GM23338 (cell line): ENCODE data around the gene SLX4IP. TPM values are rescaled to one million over a fixed set of nuclear protein-coding genes. Genes with fewer than 3 reads are reported as not detected.

ENCODE experiments used
- ATAC-seq: fragments of 200-7000 bp; cut with Tn5 transposase; 3 replicates; pipeline ENCODE4 v1.9.1; 2020
- DNase-seq: peaks from one replicate; pipeline ENCODE4 v3.0.0-alpha.2; 2015; ENCODE audit warnings: low spot score
- H2AFZ ChIP-seq: fragments of 200-600 bp; sonication (generic); 2 replicates; pipeline ENCODE4 v1.8.0; 2016; ENCODE audit warnings: antibody characterized with exemption, mild to moderate bottlenecking, moderate library complexity
- H3F3A ChIP-seq: fragments of 200-600 bp; sonication (generic); replicated peaks from 2 replicates; pipeline ENCODE4 v1.8.0; 2017; ENCODE audit warnings: antibody characterized with exemption, mixed run types, low read depth
- H3K27ac ChIP-seq: fragments of 200-600 bp; sonication (generic); 2 replicates; pipeline ENCODE4 v1.6.1; 2016; ENCODE audit warnings: low read depth
- H3K27me3 ChIP-seq: fragments of 200-600 bp; sonication (generic); 2 replicates; pipeline ENCODE4 v1.8.0; 2016; ENCODE audit warnings: mild to moderate bottlenecking, mixed run types, moderate library complexity; ENCODE audit not compliant: insufficient read depth
- H3K36me3 ChIP-seq: fragments of 200-600 bp; sonication (generic); 2 replicates; pipeline ENCODE4 v1.8.0; 2016; ENCODE audit warnings: mild to moderate bottlenecking; ENCODE audit not compliant: insufficient read depth
- H3K4me1 ChIP-seq: fragments of 200-600 bp; sonication (generic); 2 replicates; pipeline ENCODE4 v1.8.0; 2016; ENCODE audit warnings: mild to moderate bottlenecking, moderate library complexity; ENCODE audit not compliant: insufficient read depth
- H3K4me2 ChIP-seq: fragments of 200-600 bp; sonication (generic); 2 replicates; pipeline ENCODE4 v1.7.1; 2017; ENCODE audit warnings: mixed run types
- H3K4me3 ChIP-seq: fragments of 200-600 bp; sonication (generic); 2 replicates; pipeline ENCODE4 v1.6.1; 2016; ENCODE audit warnings: mixed run types
- H3K79me2 ChIP-seq: fragments of 200-600 bp; sonication (generic); replicated peaks from 2 replicates; pipeline ENCODE4 v1.8.0; 2017; ENCODE audit warnings: mild to moderate bottlenecking; ENCODE audit not compliant: insufficient read depth
- H3K9me2 ChIP-seq: fragments of 200-600 bp; sonication (generic); 2 replicates; pipeline ENCODE4 v1.8.0; 2017; ENCODE audit not compliant: insufficient read depth
- H4K20me1 ChIP-seq: fragments of 200-600 bp; sonication (generic); replicated peaks from 2 replicates; pipeline ENCODE4 v1.8.0; 2017; ENCODE audit warnings: mild to moderate bottlenecking; ENCODE audit not compliant: insufficient read depth
- H3K27ac Mint-ChIP-seq: 2 replicates; pipeline ENCODE4 v1.8.0; 2020; ENCODE audit warnings: inconsistent platforms, mild to moderate bottlenecking, moderate library complexity, mixed read lengths
- H3K27me3 Mint-ChIP-seq: 3 replicates; pipeline ENCODE4 v1.8.0; 2022; ENCODE audit warnings: low read depth, mild to moderate bottlenecking, moderate library complexity, mixed read lengths, inconsistent platforms; ENCODE audit not compliant: insufficient read depth, poor library complexity
- H3K36me3 Mint-ChIP-seq: 3 replicates; pipeline ENCODE4 v1.8.0; 2021; ENCODE audit warnings: low read depth, mild to moderate bottlenecking, inconsistent platforms, moderate library complexity, mixed read lengths
- H3K4me1 Mint-ChIP-seq: 3 replicates; pipeline ENCODE4 v1.8.0; 2020; ENCODE audit warnings: mild to moderate bottlenecking, inconsistent platforms, mixed read lengths
- H3K4me3 Mint-ChIP-seq: 3 replicates; pipeline ENCODE4 v1.8.0; 2021; ENCODE audit warnings: moderate library complexity, mild to moderate bottlenecking, inconsistent platforms, mixed read lengths
- H3K9me3 Mint-ChIP-seq: 3 replicates; pipeline ENCODE4 v1.8.0; 2020; ENCODE audit warnings: moderate library complexity, mild to moderate bottlenecking, inconsistent platforms, mixed read lengths
- CREB1 ChIP-seq: fragments of 250-450 bp; sonication (Bioruptor Pico); IDR thresholded peaks from 2 replicates; pipeline ENCODE4 v1.5.0; 2020; ENCODE audit warnings: low read depth, mild to moderate bottlenecking, moderate library complexity
- ETS1 ChIP-seq: IDR thresholded peaks from 2 replicates; pipeline ENCODE4 v1.6.1; 2016; ENCODE audit warnings: antibody characterized with exemption
- EZH2phosphoT487 ChIP-seq: fragments of 200-600 bp; sonication (generic); IDR thresholded peaks from one replicate; pipeline ENCODE4 v1.8.1; 2018; ENCODE audit warnings: antibody characterized with exemption; ENCODE audit not compliant: unreplicated experiment
- JUNB ChIP-seq: IDR thresholded peaks from one replicate; pipeline ENCODE4 v1.6.1; 2016; ENCODE audit warnings: antibody characterized with exemption; ENCODE audit not compliant: unreplicated experiment
- NANOG ChIP-seq: IDR thresholded peaks from 2 replicates; pipeline ENCODE4 v1.6.1; 2016; ENCODE audit warnings: antibody characterized with exemption, borderline replicate concordance
- POLR2AphosphoS5 ChIP-seq: IDR thresholded peaks from 2 replicates; pipeline ENCODE4 v1.6.1; 2016; ENCODE audit warnings: antibody characterized with exemption, low read depth
- REST ChIP-seq: IDR thresholded peaks from one replicate; pipeline ENCODE4 v1.6.1; 2018; ENCODE audit warnings: antibody characterized with exemption; ENCODE audit not compliant: unreplicated experiment
- STAT1 ChIP-seq: IDR thresholded peaks from one replicate; pipeline ENCODE4 v1.6.1; 2016; ENCODE audit warnings: antibody characterized with exemption; ENCODE audit not compliant: unreplicated experiment
- ZNF331 ChIP-seq: fragments of 250-450 bp; sonication (Bioruptor Pico); IDR thresholded peaks from 2 replicates; pipeline ENCODE4 v1.5.0; 2020; ENCODE audit warnings: low read depth, mild to moderate bottlenecking, moderate library complexity
- polyA plus RNA-seq: library from polyadenylated mRNA; unstranded; fragments of >200 nt; fragmentation: Nextera tagmentation; extraction: Ambion mirVana; gene quantifications from 2 replicates; pipeline ENCODE4 v1.2.1, GENCODE V29; 2016
- total RNA-seq: library from RNA; depleted of rRNA; stranded (reverse); fragments of >200 nt; shearing (Covaris generic); gene quantifications from 2 replicates; pipeline ENCODE4 v1.2.3, GENCODE V29; 2014
- TF ChIP-seq, protein P1 (sequence below): fragments of 250-450 bp; sonication (Bioruptor Pico); IDR thresholded peaks from 2 replicates; pipeline ENCODE4 v1.5.0; 2020; ENCODE audit warnings: mild to moderate bottlenecking, moderate library complexity
- TF ChIP-seq, protein P2 (sequence below), 2 experiments: fragments of 200-600 bp in 1 of 2; sonication (generic) in 1 of 2; conservative IDR thresholded peaks; 2 replicates each; pipeline versions ENCODE4 v1.5.1 to v1.6.1; 2016 to 2017; ENCODE audit warnings: antibody characterized with exemption in 2 of 2, low read depth in 2 of 2, mild to moderate bottlenecking in 2 of 2, moderate library complexity in 1 of 2

The SLX4IP gene
- total and polyA plus RNA-seq, 2 experiments from 2014 or later: 9.1 to 9.8 TPM

GRCh38 chr20:10581823-10582222, 146.7 kb downstream of the SLX4IP start:
- Mint-ChIP-seq H3K9me3 (no peaks in the 10 kb centered on the region), H3K36me3 (no peaks in the 10 kb centered on the region), H3K27me3 (no peaks in the 10 kb centered on the region), H3K4me3 (no peak overlapping the region), H3K4me1 (peaks cover 37% of the 10 kb centered on the region), H3K27ac (no peak overlapping the region)
- no peak overlapping the region for H3K4me3 ChIP-seq
- no peaks in the 10 kb centered on the region for H3K36me3 ChIP-seq
- no peaks in the 10 kb centered on the region for H3K79me2 ChIP-seq
- H3F3A ChIP-seq: no peaks in the 10 kb centered on the region
- DNase-seq (no peak), ATAC-seq (no peak)
- H3K9me2 ChIP-seq: no peaks in the 10 kb centered on the region
- no peak for TF ChIP-seq CREB1 (CRISPR knock-in tag)
- TF ChIP-seq, protein P1, sequence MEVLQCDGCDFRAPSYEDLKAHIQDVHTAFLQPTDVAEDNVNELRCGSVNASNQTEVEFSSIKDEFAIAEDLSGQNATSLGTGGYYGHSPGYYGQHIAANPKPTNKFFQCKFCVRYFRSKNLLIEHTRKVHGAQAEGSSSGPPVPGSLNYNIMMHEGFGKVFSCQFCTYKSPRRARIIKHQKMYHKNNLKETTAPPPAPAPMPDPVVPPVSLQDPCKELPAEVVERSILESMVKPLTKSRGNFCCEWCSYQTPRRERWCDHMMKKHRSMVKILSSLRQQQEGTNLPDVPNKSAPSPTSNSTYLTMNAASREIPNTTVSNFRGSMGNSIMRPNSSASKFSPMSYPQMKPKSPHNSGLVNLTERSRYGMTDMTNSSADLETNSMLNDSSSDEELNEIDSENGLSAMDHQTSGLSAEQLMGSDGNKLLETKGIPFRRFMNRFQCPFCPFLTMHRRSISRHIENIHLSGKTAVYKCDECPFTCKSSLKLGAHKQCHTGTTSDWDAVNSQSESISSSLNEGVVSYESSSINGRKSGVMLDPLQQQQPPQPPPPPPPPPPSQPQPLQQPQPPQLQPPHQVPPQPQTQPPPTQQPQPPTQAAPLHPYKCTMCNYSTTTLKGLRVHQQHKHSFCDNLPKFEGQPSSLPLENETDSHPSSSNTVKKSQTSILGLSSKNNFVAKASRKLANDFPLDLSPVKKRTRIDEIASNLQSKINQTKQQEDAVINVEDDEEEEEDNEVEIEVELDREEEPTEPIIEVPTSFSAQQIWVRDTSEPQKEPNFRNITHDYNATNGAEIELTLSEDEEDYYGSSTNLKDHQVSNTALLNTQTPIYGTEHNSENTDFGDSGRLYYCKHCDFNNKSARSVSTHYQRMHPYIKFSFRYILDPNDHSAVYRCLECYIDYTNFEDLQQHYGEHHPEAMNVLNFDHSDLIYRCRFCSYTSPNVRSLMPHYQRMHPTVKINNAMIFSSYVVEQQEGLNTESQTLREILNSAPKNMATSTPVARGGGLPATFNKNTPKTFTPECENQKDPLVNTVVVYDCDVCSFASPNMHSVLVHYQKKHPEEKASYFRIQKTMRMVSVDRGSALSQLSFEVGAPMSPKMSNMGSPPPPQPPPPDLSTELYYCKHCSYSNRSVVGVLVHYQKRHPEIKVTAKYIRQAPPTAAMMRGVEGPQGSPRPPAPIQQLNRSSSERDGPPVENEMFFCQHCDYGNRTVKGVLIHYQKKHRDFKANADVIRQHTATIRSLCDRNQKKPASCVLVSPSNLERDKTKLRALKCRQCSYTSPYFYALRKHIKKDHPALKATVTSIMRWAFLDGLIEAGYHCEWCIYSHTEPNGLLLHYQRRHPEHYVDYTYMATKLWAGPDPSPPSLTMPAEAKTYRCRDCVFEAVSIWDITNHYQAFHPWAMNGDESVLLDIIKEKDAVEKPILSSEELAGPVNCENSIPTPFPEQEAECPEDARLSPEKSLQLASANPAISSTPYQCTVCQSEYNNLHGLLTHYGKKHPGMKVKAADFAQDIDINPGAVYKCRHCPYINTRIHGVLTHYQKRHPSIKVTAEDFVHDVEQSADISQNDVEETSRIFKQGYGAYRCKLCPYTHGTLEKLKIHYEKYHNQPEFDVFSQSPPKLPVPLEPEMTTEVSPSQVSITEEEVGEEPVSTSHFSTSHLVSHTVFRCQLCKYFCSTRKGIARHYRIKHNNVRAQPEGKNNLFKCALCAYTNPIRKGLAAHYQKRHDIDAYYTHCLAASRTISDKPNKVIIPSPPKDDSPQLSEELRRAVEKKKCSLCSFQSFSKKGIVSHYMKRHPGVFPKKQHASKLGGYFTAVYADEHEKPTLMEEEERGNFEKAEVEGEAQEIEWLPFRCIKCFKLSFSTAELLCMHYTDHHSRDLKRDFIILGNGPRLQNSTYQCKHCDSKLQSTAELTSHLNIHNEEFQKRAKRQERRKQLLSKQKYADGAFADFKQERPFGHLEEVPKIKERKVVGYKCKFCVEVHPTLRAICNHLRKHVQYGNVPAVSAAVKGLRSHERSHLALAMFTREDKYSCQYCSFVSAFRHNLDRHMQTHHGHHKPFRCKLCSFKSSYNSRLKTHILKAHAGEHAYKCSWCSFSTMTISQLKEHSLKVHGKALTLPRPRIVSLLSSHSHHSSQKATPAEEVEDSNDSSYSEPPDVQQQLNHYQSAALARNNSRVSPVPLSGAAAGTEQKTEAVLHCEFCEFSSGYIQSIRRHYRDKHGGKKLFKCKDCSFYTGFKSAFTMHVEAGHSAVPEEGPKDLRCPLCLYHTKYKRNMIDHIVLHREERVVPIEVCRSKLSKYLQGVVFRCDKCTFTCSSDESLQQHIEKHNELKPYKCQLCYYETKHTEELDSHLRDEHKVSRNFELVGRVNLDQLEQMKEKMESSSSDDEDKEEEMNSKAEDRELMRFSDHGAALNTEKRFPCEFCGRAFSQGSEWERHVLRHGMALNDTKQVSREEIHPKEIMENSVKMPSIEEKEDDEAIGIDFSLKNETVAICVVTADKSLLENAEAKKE (CRISPR knock-in tag): no peak
- TF ChIP-seq POLR2AphosphoS5: no peak
- no peak for TF ChIP-seq EZH2phosphoT487
- TF ChIP-seq ETS1: no peak
- TF ChIP-seq JUNB: no peak
- no peak for TF ChIP-seq ZNF331 (CRISPR knock-in tag)
- TF ChIP-seq, protein P2, sequence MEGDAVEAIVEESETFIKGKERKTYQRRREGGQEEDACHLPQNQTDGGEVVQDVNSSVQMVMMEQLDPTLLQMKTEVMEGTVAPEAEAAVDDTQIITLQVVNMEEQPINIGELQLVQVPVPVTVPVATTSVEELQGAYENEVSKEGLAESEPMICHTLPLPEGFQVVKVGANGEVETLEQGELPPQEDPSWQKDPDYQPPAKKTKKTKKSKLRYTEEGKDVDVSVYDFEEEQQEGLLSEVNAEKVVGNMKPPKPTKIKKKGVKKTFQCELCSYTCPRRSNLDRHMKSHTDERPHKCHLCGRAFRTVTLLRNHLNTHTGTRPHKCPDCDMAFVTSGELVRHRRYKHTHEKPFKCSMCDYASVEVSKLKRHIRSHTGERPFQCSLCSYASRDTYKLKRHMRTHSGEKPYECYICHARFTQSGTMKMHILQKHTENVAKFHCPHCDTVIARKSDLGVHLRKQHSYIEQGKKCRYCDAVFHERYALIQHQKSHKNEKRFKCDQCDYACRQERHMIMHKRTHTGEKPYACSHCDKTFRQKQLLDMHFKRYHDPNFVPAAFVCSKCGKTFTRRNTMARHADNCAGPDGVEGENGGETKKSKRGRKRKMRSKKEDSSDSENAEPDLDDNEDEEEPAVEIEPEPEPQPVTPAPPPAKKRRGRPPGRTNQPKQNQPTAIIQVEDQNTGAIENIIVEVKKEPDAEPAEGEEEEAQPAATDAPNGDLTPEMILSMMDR (conservative IDR thresholded peaks at IDR 0.05; ENCODE audit: low read depth in 2 of 2): no peak
- TF ChIP-seq REST: no peak
- TF ChIP-seq STAT1: no peak
- no peak for TF ChIP-seq NANOG
- H3K27ac ChIP-seq: no peak overlapping the region
- H4K20me1 ChIP-seq: no peaks in the 10 kb centered on the region
- no peaks in the 10 kb centered on the region for H3K27me3 ChIP-seq
- 0 out of 2 replicates have a peak, but pooled peaks cover 13% of the 10 kb centered on the region for H3K4me1 ChIP-seq
- no peak overlapping the region for H2AFZ ChIP-seq
- H3K4me2 ChIP-seq: no peak overlapping the region
